Inflammatory macrophage treated with lipopolysaccharide for 1 hour (primary cell): ENCODE measurements around the gene LRRC25.

Experiments
- DNase-seq, 2 donors: peaks; one replicate each; pipeline ENCODE4 v3.0.0-alpha.2; 2020 to 2022

The LRRC25 gene

GRCh38 chr19:18397242-18398202 is at the start of gene LRRC25:
Gene LRRC25 (minus strand): TSS chr19:18397622. CDS start chr19:18396963, 659 bp downstream.
- peak; percentile 70 to 78 for DNase-seq

- DNase-seq = no peak
These were observed 49.5 kb upstream of the LRRC25 start for GRCh38 chr19:18446811-18447359.

GRCh38 chr19:18446145-18446810 is 48.9 kb upstream of the LRRC25 start:
- DNase-seq = no peak

- DNase-seq = no peak
These were observed 48.0 kb upstream of the LRRC25 start for GRCh38 chr19:18445262-18445948.

- no peak for DNase-seq
These were observed 47.1 kb upstream of the LRRC25 start for GRCh38 chr19:18444513-18444912.

- DNase-seq = no peak
These were observed 46.4 kb upstream of the LRRC25 start for GRCh38 chr19:18443831-18444230.

- DNase-seq = no peak
These were observed 46.0 kb upstream of the LRRC25 start for GRCh38 chr19:18443406-18443805.

- no peak for DNase-seq
These were observed 45.5 kb upstream of the LRRC25 start for GRCh38 chr19:18442941-18443340.

GRCh38 chr19:18441804-18442788 is 44.7 kb upstream of the LRRC25 start:
- no peak for DNase-seq

GRCh38 chr19:18440936-18441803 is 43.7 kb upstream of the LRRC25 start:
- no peak for DNase-seq

GRCh38 chr19:18440415-18440877 is 43.0 kb upstream of the LRRC25 start:
- DNase-seq = no peak

- no peak for DNase-seq
These were observed 42.5 kb upstream of the LRRC25 start for GRCh38 chr19:18439910-18440237.

GRCh38 chr19:18439025-18439909 is 41.8 kb upstream of the LRRC25 start:
- DNase-seq = no peak

- DNase-seq = no peak
These were observed 41.1 kb upstream of the LRRC25 start for GRCh38 chr19:18438331-18439024.

- DNase-seq = no peak
These were observed 40.3 kb upstream of the LRRC25 start, which contains the start of gene ISYNA1 for GRCh38 chr19:18437491-18438330. Gene ISYNA1 (minus strand): TSS chr19:18438133. CDS start chr19:18437979, 154 bp downstream.

- peak in 1 of 2 donors; percentile 29 for DNase-seq
These were observed 39.5 kb upstream of the LRRC25 start for GRCh38 chr19:18436671-18437490.
